Measurements from ENCODE around the gene SORBS2.

- TF ChIP-seq, protein P1, sequence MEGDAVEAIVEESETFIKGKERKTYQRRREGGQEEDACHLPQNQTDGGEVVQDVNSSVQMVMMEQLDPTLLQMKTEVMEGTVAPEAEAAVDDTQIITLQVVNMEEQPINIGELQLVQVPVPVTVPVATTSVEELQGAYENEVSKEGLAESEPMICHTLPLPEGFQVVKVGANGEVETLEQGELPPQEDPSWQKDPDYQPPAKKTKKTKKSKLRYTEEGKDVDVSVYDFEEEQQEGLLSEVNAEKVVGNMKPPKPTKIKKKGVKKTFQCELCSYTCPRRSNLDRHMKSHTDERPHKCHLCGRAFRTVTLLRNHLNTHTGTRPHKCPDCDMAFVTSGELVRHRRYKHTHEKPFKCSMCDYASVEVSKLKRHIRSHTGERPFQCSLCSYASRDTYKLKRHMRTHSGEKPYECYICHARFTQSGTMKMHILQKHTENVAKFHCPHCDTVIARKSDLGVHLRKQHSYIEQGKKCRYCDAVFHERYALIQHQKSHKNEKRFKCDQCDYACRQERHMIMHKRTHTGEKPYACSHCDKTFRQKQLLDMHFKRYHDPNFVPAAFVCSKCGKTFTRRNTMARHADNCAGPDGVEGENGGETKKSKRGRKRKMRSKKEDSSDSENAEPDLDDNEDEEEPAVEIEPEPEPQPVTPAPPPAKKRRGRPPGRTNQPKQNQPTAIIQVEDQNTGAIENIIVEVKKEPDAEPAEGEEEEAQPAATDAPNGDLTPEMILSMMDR (IDR thresholded peaks at IDR 0.05): no peak
- TF ChIP-seq POLR2A (IDR thresholded peaks at IDR 0.05): no peak
Measured at GRCh38 chr4:185711726-185712125, 100.3 kb downstream of the SORBS2 start.
